Measurements from ENCODE around the gene ACTG2. TPM values are rescaled to one million over a fixed set of nuclear protein-coding genes. Genes with fewer than 3 reads are reported as not detected.

The ACTG2 gene
- total RNA-seq, 1 experiment from 2014 or later, result 1.5 TPM

DNA sequence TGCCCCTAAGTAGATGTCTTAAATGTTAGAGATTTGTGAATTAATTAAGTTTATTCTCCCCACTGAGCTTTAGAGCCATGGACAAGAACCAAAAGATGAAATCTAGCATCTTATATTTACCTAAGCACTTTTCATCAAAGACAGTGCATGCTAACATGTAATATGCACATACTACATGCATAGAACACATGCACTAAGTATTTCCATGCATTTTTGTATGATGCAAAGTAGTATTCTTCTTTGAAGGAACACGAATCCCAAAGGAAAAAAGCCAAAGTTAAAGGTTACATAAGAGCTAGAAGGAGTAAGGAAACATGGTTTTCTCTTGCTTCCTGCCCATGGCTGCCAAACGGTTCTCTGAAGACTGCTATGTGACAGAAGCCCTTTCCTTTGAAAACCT, 48.7 kb upstream of the ACTG2 start:
- Histone ChIP-seq H3K27ac (ENCODE audit: insufficient read length, low read depth, low read length) (no peak overlapping the region), H2AFZ (ENCODE audit: low read length) (no peak overlapping the region), H3K27me3 (ENCODE audit: insufficient read depth, low read length) (no peaks in the 10 kb centered on the region), H3K79me2 (ENCODE audit: insufficient read depth, low read length) (no peaks in the 10 kb centered on the region), H4K8ac (replicated peaks; ENCODE audit: insufficient read length, low read depth, low read length) (no peak overlapping the region), H2AK5ac (ENCODE audit: insufficient read length, low read length) (no peak overlapping the region), H3K9me3 (ENCODE audit: control insufficient read depth, low read depth, low read length) (no peaks in the 10 kb centered on the region), H3K9ac (ENCODE audit: extremely low read depth, insufficient read length, low read length) (no peak overlapping the region), H4K5ac (ENCODE audit: insufficient read length, low read depth, low read length) (no peak overlapping the region), H3K4ac (ENCODE audit: low read depth, low read length) (no peak overlapping the region), H3K56ac (ENCODE audit: insufficient read length, low read depth, low read length) (no peak overlapping the region), H4K20me1 (ENCODE audit: control insufficient read depth, insufficient read depth, insufficient read length) (no peaks in the 10 kb centered on the region), H3K18ac (ENCODE audit: insufficient read length, low read depth, low read length) (no peak overlapping the region), H2BK5ac (ENCODE audit: insufficient read length, low read length) (no peak overlapping the region), H2BK120ac (ENCODE audit: low read depth, low read length, poor library complexity, severe bottlenecking) (no peak overlapping the region), H3K4me1 (ENCODE audit: insufficient read depth, low read length) (no peaks in the 10 kb centered on the region), H4K91ac (ENCODE audit: insufficient read length, low read depth, low read length) (no peak overlapping the region), H3K23ac (ENCODE audit: insufficient read length, low read depth, low read length) (no peak overlapping the region), H2BK12ac (ENCODE audit: insufficient read length, low read depth, low read length) (no peak overlapping the region), H3K4me2 (ENCODE audit: insufficient read depth, insufficient read length, low read length) (no peak overlapping the region), H3T11ph (ENCODE audit: low read length) (no peak overlapping the region), H3K14ac (ENCODE audit: insufficient read depth, low read length) (no peak overlapping the region), H3K79me1 (ENCODE audit: insufficient read depth, low read depth, low read length, poor library complexity, severe bottlenecking) (no peaks in the 10 kb centered on the region), H2BK20ac (ENCODE audit: low read depth, low read length, poor library complexity, severe bottlenecking) (no peak overlapping the region), H2BK15ac (ENCODE audit: low read depth, low read length) (no peak overlapping the region), H3K23me2 (ENCODE audit: insufficient read length, low read depth, low read length, poor library complexity, severe bottlenecking) (no peaks in the 10 kb centered on the region)
- Mint-ChIP-seq H3K36me3 (ENCODE audit: insufficient read depth in 1 of 3, low read depth in 3 of 3) (peaks cover 13 to 54% (median 45%) of the 10 kb centered on the region in 3 experiments; a peak in 6 of 7 replicates), H3K27me3 (ENCODE audit: low read depth) (no peaks in the 10 kb centered on the region), H3K9me3 (no peaks in the 10 kb centered on the region), H3K4me1 (no peaks in the 10 kb centered on the region), H3K27ac (no peak overlapping the region), H3K4me3 (no peak overlapping the region)
- WGBS (ENCODE audit: extremely low coverage, insufficient read length, low lambda C conversion rate), result no CpG with 5 or more reads among the region's 2 CpGs
- no peak for DNase-seq
- TF ChIP-seq, protein P1, sequence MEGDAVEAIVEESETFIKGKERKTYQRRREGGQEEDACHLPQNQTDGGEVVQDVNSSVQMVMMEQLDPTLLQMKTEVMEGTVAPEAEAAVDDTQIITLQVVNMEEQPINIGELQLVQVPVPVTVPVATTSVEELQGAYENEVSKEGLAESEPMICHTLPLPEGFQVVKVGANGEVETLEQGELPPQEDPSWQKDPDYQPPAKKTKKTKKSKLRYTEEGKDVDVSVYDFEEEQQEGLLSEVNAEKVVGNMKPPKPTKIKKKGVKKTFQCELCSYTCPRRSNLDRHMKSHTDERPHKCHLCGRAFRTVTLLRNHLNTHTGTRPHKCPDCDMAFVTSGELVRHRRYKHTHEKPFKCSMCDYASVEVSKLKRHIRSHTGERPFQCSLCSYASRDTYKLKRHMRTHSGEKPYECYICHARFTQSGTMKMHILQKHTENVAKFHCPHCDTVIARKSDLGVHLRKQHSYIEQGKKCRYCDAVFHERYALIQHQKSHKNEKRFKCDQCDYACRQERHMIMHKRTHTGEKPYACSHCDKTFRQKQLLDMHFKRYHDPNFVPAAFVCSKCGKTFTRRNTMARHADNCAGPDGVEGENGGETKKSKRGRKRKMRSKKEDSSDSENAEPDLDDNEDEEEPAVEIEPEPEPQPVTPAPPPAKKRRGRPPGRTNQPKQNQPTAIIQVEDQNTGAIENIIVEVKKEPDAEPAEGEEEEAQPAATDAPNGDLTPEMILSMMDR (conservative IDR thresholded peaks at IDR 0.05), result no peak

Measured in H9 (cell line).